ENCODE results near the gene THEMIS2. TPM values are rescaled to one million over a fixed set of nuclear protein-coding genes. Genes with fewer than 3 reads are reported as not detected.

The THEMIS2 gene
- total RNA-seq, 1 experiment from 2014 or later = not detected

- no peak for DNase-seq (ENCODE audit: low read depth)
Measured at GRCh38 chr1:27885114-27885528, 12.8 kb downstream of the THEMIS2 start.

GRCh38 chr1:27885621-27886352 is 13.4 kb downstream of the THEMIS2 start:
- no peak for DNase-seq (ENCODE audit: low read depth)

GRCh38 chr1:27886353-27886679 is 14.0 kb downstream of the THEMIS2 start:
- no peak for DNase-seq (ENCODE audit: low read depth)

- no peak for DNase-seq (ENCODE audit: low read depth)
Measured at GRCh38 chr1:27886744-27887143, 14.4 kb downstream of the THEMIS2 start.

- no peak for DNase-seq (ENCODE audit: low read depth)
Measured at GRCh38 chr1:27887215-27888021, 15.1 kb downstream of the THEMIS2 start.

- DNase-seq (ENCODE audit: low read depth) = no peak
Measured at GRCh38 chr1:27889506-27889905, 17.2 kb downstream of the THEMIS2 start.

- DNase-seq (ENCODE audit: low read depth) = no peak
Measured at GRCh38 chr1:27891196-27891889, 19.0 kb downstream of the THEMIS2 start.

GRCh38 chr1:27894521-27894920 is 22.2 kb downstream of the THEMIS2 start:
- no peak for DNase-seq (ENCODE audit: low read depth)

- DNase-seq (ENCODE audit: low read depth) = no peak
Measured at GRCh38 chr1:27906759-27907158, 34.4 kb downstream of the THEMIS2 start.

- DNase-seq (ENCODE audit: low read depth) = no peak
Measured at GRCh38 chr1:27912429-27912828, 40.1 kb downstream of the THEMIS2 start.

- DNase-seq (ENCODE audit: low read depth) = no peak
Measured at GRCh38 chr1:27915082-27915575, 42.8 kb downstream of the THEMIS2 start.

- DNase-seq (ENCODE audit: low read depth) = no peak
Measured at GRCh38 chr1:27922272-27922671, 49.9 kb downstream of the THEMIS2 start.

- DNase-seq (ENCODE audit: low read depth) = peak; percentile 21
Measured at GRCh38 chr1:27928216-27928954, 56.0 kb downstream of the THEMIS2 start.

GRCh38 chr1:27931184-27931583 is 58.8 kb downstream of the THEMIS2 start:
- no peak for DNase-seq (ENCODE audit: low read depth)

- no peak for DNase-seq (ENCODE audit: low read depth)
Measured at GRCh38 chr1:27931759-27932158, 59.4 kb downstream of the THEMIS2 start.

GRCh38 chr1:27934818-27935549 is 62.6 kb downstream of the THEMIS2 start, which contains the start of gene SMPDL3B:
Gene SMPDL3B (plus strand): TSS chr1:27935000. CDS start chr1:27935184, 184 bp downstream.
- peak; percentile 52 for DNase-seq (ENCODE audit: low read depth)

GRCh38 chr1:27935721-27936120 is 63.4 kb downstream of the THEMIS2 start:
- no peak for DNase-seq (ENCODE audit: low read depth)
